ENCODE measurements around the gene AK9.

DNA sequence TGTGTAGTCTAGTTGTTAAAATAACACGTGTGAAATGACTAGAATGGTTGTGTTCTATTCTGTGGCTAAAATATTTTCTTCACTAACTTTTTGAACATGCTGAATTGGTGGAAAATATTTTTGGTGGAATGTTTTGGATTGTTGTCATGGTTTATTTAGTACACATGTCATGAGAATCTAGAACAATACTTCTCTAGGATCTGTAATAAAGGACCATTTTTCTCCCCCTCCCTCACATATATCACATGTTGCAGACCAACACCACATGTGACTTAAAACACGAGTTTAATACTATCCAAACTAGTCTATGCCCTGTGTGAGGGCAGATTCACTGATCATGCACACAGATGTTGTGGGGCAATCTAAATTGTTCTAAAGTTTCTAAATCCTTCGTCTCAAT, 29.3 kb upstream of the AK9 start:
- no peak for TF ChIP-seq POLR2A (IDR thresholded peaks at IDR 0.05)
- TF ChIP-seq, protein P1, sequence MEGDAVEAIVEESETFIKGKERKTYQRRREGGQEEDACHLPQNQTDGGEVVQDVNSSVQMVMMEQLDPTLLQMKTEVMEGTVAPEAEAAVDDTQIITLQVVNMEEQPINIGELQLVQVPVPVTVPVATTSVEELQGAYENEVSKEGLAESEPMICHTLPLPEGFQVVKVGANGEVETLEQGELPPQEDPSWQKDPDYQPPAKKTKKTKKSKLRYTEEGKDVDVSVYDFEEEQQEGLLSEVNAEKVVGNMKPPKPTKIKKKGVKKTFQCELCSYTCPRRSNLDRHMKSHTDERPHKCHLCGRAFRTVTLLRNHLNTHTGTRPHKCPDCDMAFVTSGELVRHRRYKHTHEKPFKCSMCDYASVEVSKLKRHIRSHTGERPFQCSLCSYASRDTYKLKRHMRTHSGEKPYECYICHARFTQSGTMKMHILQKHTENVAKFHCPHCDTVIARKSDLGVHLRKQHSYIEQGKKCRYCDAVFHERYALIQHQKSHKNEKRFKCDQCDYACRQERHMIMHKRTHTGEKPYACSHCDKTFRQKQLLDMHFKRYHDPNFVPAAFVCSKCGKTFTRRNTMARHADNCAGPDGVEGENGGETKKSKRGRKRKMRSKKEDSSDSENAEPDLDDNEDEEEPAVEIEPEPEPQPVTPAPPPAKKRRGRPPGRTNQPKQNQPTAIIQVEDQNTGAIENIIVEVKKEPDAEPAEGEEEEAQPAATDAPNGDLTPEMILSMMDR (IDR thresholded peaks at IDR 0.05), result no peak
